ENCODE data around the gene SESN3. TPM values are rescaled to one million over a fixed set of nuclear protein-coding genes. Genes with fewer than 3 reads are reported as not detected.
"Not testable (repeated sequence)": the region's sequence is repeated elsewhere in the genome, so short reads cannot be mapped to it uniquely, and the experiment has no call there.

The SESN3 gene
- polyA plus RNA-seq, 1 of the 3 experiments (the other 2 are of a cell fraction), result 1.7 TPM

DNA sequence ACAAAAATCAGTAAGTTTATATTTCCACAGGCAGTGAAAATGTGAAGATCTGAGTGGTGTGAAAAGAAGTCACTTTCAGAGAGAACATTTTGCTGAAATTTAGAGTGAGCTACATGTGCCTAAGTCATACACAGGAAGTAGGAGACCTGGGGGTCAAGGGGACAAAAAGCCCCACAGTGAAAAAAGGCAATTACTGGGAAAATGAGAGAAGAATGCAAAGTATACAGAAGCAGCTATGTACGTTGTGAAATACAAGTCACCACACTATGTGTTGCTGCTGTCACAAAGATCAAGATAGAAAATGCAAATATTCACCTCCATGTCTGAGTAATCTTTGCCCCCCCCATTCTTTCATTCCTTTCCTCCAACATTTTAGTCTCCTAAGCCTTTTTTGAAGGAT lies 21.6 kb upstream of the SESN3 start:
- Histone ChIP-seq H3K36me3 (replicated peaks in 1 of 2; ENCODE audit: control insufficient read depth in 1 of 2, insufficient read depth in 2 of 2, low read length in 1 of 2) (no peaks in the 10 kb centered on the region), H3K27me3 (ENCODE audit: insufficient read depth) (no peaks in the 10 kb centered on the region), H3K9ac (no peak overlapping the region), H3K4me2 (no peak overlapping the region), H3K27ac (ENCODE audit: low read depth in 2 of 2, low read length in 1 of 2) (no peak overlapping the region; a peak in 1 of 4 replicates), H3K79me2 (ENCODE audit: insufficient read depth) (no peaks in the 10 kb centered on the region), H3K9me3 (no peaks in the 10 kb centered on the region), H3K4me3 (ENCODE audit: low read depth in 2 of 2, low read length in 1 of 2) (no peak overlapping the region), H3K9me2 (no peaks in the 10 kb centered on the region), H2AFZ (ENCODE audit: low read depth) (no peak overlapping the region), H3F3A (replicated peaks; ENCODE audit: insufficient read depth) (no peaks in the 10 kb centered on the region), H4K20me1 (ENCODE audit: insufficient read depth) (no peaks in the 10 kb centered on the region), H3K4me1 (ENCODE audit: control insufficient read depth in 1 of 2, insufficient read depth in 2 of 2, low read depth in 1 of 2, low read length in 1 of 2) (peaks cover 5 to 28% of the 10 kb centered on the region in 2 experiments; a peak in 3 of 4 replicates)
- POLR2A ChIA-PET, result interaction anchor here (3.5 kb wide), 1 partner anchor 21 kb away, joined by 17 read pairs; the partner anchor contains the start of gene SESN3
- CTCF ChIA-PET, result interaction anchor here (0.9 to 2.7 kb wide), 3 partner anchors 94 to 454 kb away, joined by 3 to 8 read pairs (median 3); no protein-coding TSS in a partner anchor
- TF ChIP-seq REST (IDR thresholded peaks at IDR 0.05; ENCODE audit: low read depth, low read length) (no peak), TCF12 (IDR thresholded peaks at IDR 0.05) (no peak), FOXM1 (IDR thresholded peaks at IDR 0.05; ENCODE audit: low read depth) (no peak), POLR2AphosphoS5 (IDR thresholded peaks at IDR 0.05; ENCODE audit: low read depth, low read length) (no peak), TEAD4 (IDR thresholded peaks at IDR 0.05; ENCODE audit: borderline replicate concordance, insufficient read depth) (no peak), PBX3 (IDR thresholded peaks at IDR 0.05) (no peak), FOSL2 (IDR thresholded peaks at IDR 0.05; ENCODE audit: borderline replicate concordance, low read depth) (no peak), EP300 (IDR thresholded peaks at IDR 0.05; ENCODE audit: borderline replicate concordance in 1 of 2, low read depth in 1 of 2, low read length in 1 of 2) (no peak), MEF2A (IDR thresholded peaks at IDR 0.05; ENCODE audit: borderline replicate concordance, low read depth) (no peak), TAF1 (IDR thresholded peaks at IDR 0.05; ENCODE audit: borderline replicate concordance, low read depth, low read length) (no peak), SIN3A (IDR thresholded peaks at IDR 0.05; ENCODE audit: borderline replicate concordance, low read depth, low read length) (no peak), GATA2 (CRISPR knock-in tag; IDR thresholded peaks at IDR 0.05) (no peak)
- TF ChIP-seq, protein P1, sequence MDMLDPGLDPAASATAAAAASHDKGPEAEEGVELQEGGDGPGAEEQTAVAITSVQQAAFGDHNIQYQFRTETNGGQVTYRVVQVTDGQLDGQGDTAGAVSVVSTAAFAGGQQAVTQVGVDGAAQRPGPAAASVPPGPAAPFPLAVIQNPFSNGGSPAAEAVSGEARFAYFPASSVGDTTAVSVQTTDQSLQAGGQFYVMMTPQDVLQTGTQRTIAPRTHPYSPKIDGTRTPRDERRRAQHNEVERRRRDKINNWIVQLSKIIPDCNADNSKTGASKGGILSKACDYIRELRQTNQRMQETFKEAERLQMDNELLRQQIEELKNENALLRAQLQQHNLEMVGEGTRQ (IDR thresholded peaks at IDR 0.05; ENCODE audit: borderline replicate concordance, low read depth, low read length), result no peak
- TF ChIP-seq, protein P2, sequence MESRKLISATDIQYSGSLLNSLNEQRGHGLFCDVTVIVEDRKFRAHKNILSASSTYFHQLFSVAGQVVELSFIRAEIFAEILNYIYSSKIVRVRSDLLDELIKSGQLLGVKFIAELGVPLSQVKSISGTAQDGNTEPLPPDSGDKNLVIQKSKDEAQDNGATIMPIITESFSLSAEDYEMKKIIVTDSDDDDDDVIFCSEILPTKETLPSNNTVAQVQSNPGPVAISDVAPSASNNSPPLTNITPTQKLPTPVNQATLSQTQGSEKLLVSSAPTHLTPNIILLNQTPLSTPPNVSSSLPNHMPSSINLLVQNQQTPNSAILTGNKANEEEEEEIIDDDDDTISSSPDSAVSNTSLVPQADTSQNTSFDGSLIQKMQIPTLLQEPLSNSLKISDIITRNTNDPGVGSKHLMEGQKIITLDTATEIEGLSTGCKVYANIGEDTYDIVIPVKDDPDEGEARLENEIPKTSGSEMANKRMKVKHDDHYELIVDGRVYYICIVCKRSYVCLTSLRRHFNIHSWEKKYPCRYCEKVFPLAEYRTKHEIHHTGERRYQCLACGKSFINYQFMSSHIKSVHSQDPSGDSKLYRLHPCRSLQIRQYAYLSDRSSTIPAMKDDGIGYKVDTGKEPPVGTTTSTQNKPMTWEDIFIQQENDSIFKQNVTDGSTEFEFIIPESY (IDR thresholded peaks at IDR 0.05; ENCODE audit: borderline replicate concordance, low read depth), result no peak
- TF ChIP-seq, protein P3, sequence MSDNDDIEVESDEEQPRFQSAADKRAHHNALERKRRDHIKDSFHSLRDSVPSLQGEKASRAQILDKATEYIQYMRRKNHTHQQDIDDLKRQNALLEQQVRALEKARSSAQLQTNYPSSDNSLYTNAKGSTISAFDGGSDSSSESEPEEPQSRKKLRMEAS (IDR thresholded peaks at IDR 0.05; ENCODE audit: low read depth), result no peak
- DNase-seq, result no peak
- 50% methylated on average over 1 of the region's 1 CpG for WGBS (ENCODE audit: low lambda C conversion rate)

DNA sequence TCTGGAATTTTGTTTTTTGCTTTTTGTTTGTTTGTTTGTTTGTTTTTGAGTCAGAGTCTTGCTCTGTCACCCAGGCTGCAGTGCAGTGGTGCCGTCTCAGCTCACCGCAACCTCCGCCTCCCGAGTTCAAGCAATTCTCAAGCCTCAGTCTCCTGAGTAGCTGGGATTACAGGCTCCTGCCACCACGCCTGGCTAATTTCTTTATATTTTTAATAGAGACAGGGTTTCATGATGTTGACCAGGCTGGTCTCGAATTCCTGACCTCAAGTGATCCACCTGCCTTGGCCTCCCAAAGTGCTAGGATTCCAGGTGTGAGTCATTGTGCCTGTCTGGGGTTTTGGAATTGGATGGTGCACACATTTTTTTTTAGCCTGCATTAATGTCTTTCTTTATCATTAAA lies 20.9 kb upstream of the SESN3 start:
- H3K27me3 ChIP-seq (ENCODE audit: insufficient read depth); H3K4me2 ChIP-seq; H2AFZ ChIP-seq (ENCODE audit: low read depth); H4K20me1 ChIP-seq (ENCODE audit: insufficient read depth); H3K9ac ChIP-seq; H3K79me2 ChIP-seq (ENCODE audit: insufficient read depth); H3K27ac ChIP-seq (ENCODE audit: low read depth in 2 of 2, low read length in 1 of 2); H3K36me3 ChIP-seq (replicated peaks in 1 of 2; ENCODE audit: control insufficient read depth in 1 of 2, insufficient read depth in 2 of 2, low read length in 1 of 2); H3K9me3 ChIP-seq; H3K9me2 ChIP-seq; H3F3A ChIP-seq (replicated peaks; ENCODE audit: insufficient read depth); H3K4me3 ChIP-seq (ENCODE audit: low read depth in 2 of 2, low read length in 1 of 2); DNase-seq: not testable (repeated sequence)
- peaks cover 5 to 28% of the 10 kb centered on the region in 2 experiments; a peak in 3 of 4 replicates for H3K4me1 ChIP-seq (ENCODE audit: control insufficient read depth in 1 of 2, insufficient read depth in 2 of 2, low read depth in 1 of 2, low read length in 1 of 2)
- WGBS (ENCODE audit: low lambda C conversion rate), result 89% methylated on average over 6 of the region's 6 CpGs
- CTCF ChIA-PET, result interaction anchor here (1.6 to 1.9 kb wide), 2 partner anchors 15 to 453 kb away, joined by 3 to 6 read pairs; no protein-coding TSS in a partner anchor
- POLR2A ChIA-PET, result interaction anchor here (3.5 kb wide), 1 partner anchor 20 kb away, joined by 17 read pairs; the partner anchor contains the start of gene SESN3

Measured in SK-N-SH (cell line).